Heart left ventricle (tissue), 16 donors: ENCODE data around the gene ST6GALNAC5. TPM values are rescaled to one million over a fixed set of nuclear protein-coding genes. Genes with fewer than 3 reads are reported as not detected.

Experiments
- ATAC-seq, 4 donors: fragments of 200-7000 bp; cut with Tn5 transposase; one replicate each; pipeline ENCODE4 v1.9.1; 2020 to 2022; ENCODE audit warnings: moderate library complexity in 4 of 4, mild to moderate bottlenecking in 3 of 4, moderate number of reproducible peaks in 1 of 4
- DNase-seq, 5 donors: peaks; one replicate each; pipeline ENCODE4 v3.0.0-alpha.2; 2020
- H3K27ac ChIP-seq, 12 donors: fragments of 200-600 bp; sonication (generic) in 4 of 12; one replicate each; pipeline versions ENCODE4 v1.5.0 to v1.8.0; 2016 to 2022; ENCODE audit warnings: mild to moderate bottlenecking in 2 of 12
- H3K27me3 ChIP-seq, 9 donors: fragments of 200-600 bp; sonication (generic) in 2 of 9; one replicate each; pipeline versions ENCODE4 v1.5.1 to v1.8.0; 2016 to 2022; ENCODE audit warnings: mild to moderate bottlenecking in 3 of 9
- H3K36me3 ChIP-seq, 9 donors: fragments of 200-600 bp; sonication (generic) in 2 of 9; one replicate each; pipeline versions ENCODE4 v1.5.0 to v1.8.0; 2018 to 2022; ENCODE audit warnings: mild to moderate bottlenecking in 2 of 9
- H3K4me1 ChIP-seq, 12 donors: fragments of 200-600 bp; sonication (generic) in 4 of 12; one replicate each; pipeline versions ENCODE4 v1.5.0 to v1.8.0; 2016 to 2022; ENCODE audit warnings: mild to moderate bottlenecking in 3 of 12
- H3K4me3 ChIP-seq, 12 donors: fragments of 200-600 bp; sonication (generic) in 4 of 12; one replicate each; pipeline versions ENCODE4 v1.5.0 to v1.8.0; 2017 to 2022; ENCODE audit warnings: mild to moderate bottlenecking in 9 of 12, moderate library complexity in 4 of 12
- H3K9me3 ChIP-seq, 12 donors: fragments of 200-600 bp; sonication (generic) in 4 of 12; one replicate each; pipeline versions ENCODE4 v1.5.0 to v1.8.0; 2016 to 2022; ENCODE audit warnings: mild to moderate bottlenecking in 1 of 12
- CTCF ChIP-seq, 12 donors: fragments of 200-600 bp; sonication (generic) in 4 of 12; IDR thresholded peaks; one replicate each; pipeline versions ENCODE4 v1.5.0 to v1.8.0; 2018 to 2022; ENCODE audit warnings: antibody characterized with exemption in 12 of 12, mild to moderate bottlenecking in 5 of 12
- POLR2A ChIP-seq, 2 donors: fragments of 450-650 bp; IDR thresholded peaks; one replicate each; pipeline ENCODE4 v1.6.1; 2017; ENCODE audit warnings: antibody characterized with exemption in 2 of 2, mild to moderate bottlenecking in 2 of 2, moderate library complexity in 2 of 2
- WGBS, 4 donors: extraction: QIAGEN DNeasy Blood & Tissue Kit in 2 of 4; methylation state at CpG; one replicate each; pipeline versions ENCODE4 v1.1.5 to v1.1.7; 2013 to 2018; 5-methylcytosine and 5-hydroxymethylcytosine counted together
- intact Hi-C, 10 donors: fragments of 100-400 bp; cut with DNase I; formaldehyde crosslinking; loops; one replicate each; pipeline versions ENCODE4 v1.11.1 to v1.14.2; 2022
- polyA plus RNA-seq, 2 donors: library from polyadenylated mRNA; stranded (reverse); fragments of 200-250 nt; gene quantifications; one replicate each; pipeline ENCODE4 v1.2.3, GENCODE V29; 2013
- total RNA-seq, 9 donors: library from RNA; depleted of rRNA in 2 of 9; stranded (reverse); fragments of >200 nt in 2 of 9; fragmentation: NEBNext Ultra II Directional in 3 of 9; extraction: Animal tissue kit (Norgen Biotek cat#: 25700) in 3 of 9; gene quantifications; one replicate each; pipeline versions ENCODE4 v1.1.0 to v1.2.4, GENCODE V29; 2016 to 2023
- donor health status: ischemic (EF 13 %, LVEDD 7.1; RV severe dilation, severe dysfunction).
- donor health status: healthy with polysubstance abuse.
- donor health status: DM: no; HTN: yes; CAD: no.
- donor health status: DM: no; HTN: no; CAD: no.
- donor health status: ischemic (EF 25% LVEDD 6.9; RV normal size, moderate dysfunction).
- donor health status: ischemic (EF 25% LVEDD 5.7; RV mildly dilated, moderate dysfunction).
- donor health status: healthy.
- donor health status: DM: yes; HTN: yes; CAD: no.
- donor health status: ischemic (EF 35%, LVEDD 5.7; RV mildly dilated, moderate dysfunction).
- donor health status: nonischemic (EF 11% LVEDD 7.7; RV severe dilation, severe dysfunction).
- donor health status: DM: yes; HTN: yes; CAD: no.
- donor health status: PGD.
- donor health status: ischemic (EF 29% LVEDD 5.4; RV normal size, mild dysfunction).
- donor health status: nonischemic (EF 23%, LVEDD 6.1; RV moderate dilation, normal function).

The ST6GALNAC5 gene
- total and polyA plus RNA-seq, 11 donors = 0.14 to 0.83 (median 0.45) TPM; not detected in 2

- H3K36me3 ChIP-seq = no peaks in the 10 kb centered on the region
- no peak for DNase-seq
- H3K27ac ChIP-seq = no peak overlapping the region
- H3K4me3 ChIP-seq = no peak overlapping the region
- H3K9me3 ChIP-seq = peaks cover 0 to 6% (median 0%) of the 10 kb centered on the region in 12 donors
- no peak for TF ChIP-seq CTCF (IDR thresholded peaks at IDR 0.05)
- TF ChIP-seq POLR2A (IDR thresholded peaks at IDR 0.05) = no peak
- no peaks in the 10 kb centered on the region for H3K27me3 ChIP-seq
- WGBS, 4 donors = 71 to 81% (median 75%) methylated on average over 1 of the region's 1 CpG
- intact Hi-C loops = no loop called here
- ATAC-seq = no peak
- no peaks in the 10 kb centered on the region for H3K4me1 ChIP-seq
These were observed 34.1 kb upstream of the ST6GALNAC5 start for GRCh38 chr1:76833151-76833550.

DNA sequence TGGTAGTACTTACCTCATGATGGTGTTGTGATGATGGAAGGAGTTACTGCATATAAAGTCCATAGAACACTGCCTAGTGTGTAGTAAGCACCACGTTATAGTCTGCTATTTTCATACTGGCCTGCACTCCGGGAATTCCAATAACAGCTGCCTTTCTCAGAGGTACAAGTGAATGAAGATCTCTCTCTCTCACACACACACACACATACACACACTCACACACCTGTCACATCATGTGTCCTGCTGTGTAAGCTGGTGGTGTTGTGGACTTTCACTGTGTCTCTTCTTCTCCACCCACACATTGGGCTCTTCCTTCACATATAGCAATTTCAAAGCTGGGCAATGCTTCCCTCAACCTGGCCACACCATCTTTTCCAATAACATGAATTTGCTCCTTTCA is 33.4 kb upstream of the ST6GALNAC5 start:
- no peak for DNase-seq
- Histone ChIP-seq H3K36me3 (no peaks in the 10 kb centered on the region), H3K4me3 (no peak overlapping the region), H3K9me3 (peaks cover 0 to 6% (median 0%) of the 10 kb centered on the region in 12 donors), H3K4me1 (no peaks in the 10 kb centered on the region), H3K27me3 (no peaks in the 10 kb centered on the region), H3K27ac (no peak overlapping the region)
- no peak for TF ChIP-seq POLR2A (IDR thresholded peaks at IDR 0.05)
- TF ChIP-seq CTCF (IDR thresholded peaks at IDR 0.05) = no peak
- ATAC-seq = no peak
- intact Hi-C loops = no loop called here
- 81 to 85% (median 83%) methylated on average over 2 of the region's 2 CpGs for WGBS, 4 donors

GRCh38 chr1:76835203-76835602 is 32.1 kb upstream of the ST6GALNAC5 start:
- intact Hi-C loops = no loop called here
- Histone ChIP-seq H3K27me3 (no peaks in the 10 kb centered on the region), H3K4me1 (no peaks in the 10 kb centered on the region), H3K9me3 (peaks cover 0 to 6% (median 0%) of the 10 kb centered on the region in 12 donors), H3K4me3 (no peak overlapping the region), H3K27ac (no peak overlapping the region), H3K36me3 (no peaks in the 10 kb centered on the region)
- ATAC-seq (no peak), DNase-seq (no peak)
- no peak for TF ChIP-seq POLR2A (IDR thresholded peaks at IDR 0.05)

GRCh38 chr1:76840278-76840677 is 27.0 kb upstream of the ST6GALNAC5 start:
- no peaks in the 10 kb centered on the region for H3K27me3 ChIP-seq
- no peak for ATAC-seq
- H3K36me3 ChIP-seq = no peaks in the 10 kb centered on the region
- intact Hi-C loops = loop anchor here in 1 of 10 donors (10.0 kb wide), 1 partner anchor 65 kb away; no protein-coding TSS in a partner anchor
- no peaks in the 10 kb centered on the region for H3K4me1 ChIP-seq
- WGBS, 4 donors = 91 to 95% (median 93%) methylated on average over 2 of the region's 2 CpGs
- no peak for DNase-seq
- H3K9me3 ChIP-seq = peaks cover 0 to 4% (median 0%) of the 10 kb centered on the region in 12 donors
- no peak overlapping the region for H3K4me3 ChIP-seq
- no peak overlapping the region for H3K27ac ChIP-seq
- TF ChIP-seq CTCF (IDR thresholded peaks at IDR 0.05) (no peak), POLR2A (IDR thresholded peaks at IDR 0.05) (no peak)

DNA sequence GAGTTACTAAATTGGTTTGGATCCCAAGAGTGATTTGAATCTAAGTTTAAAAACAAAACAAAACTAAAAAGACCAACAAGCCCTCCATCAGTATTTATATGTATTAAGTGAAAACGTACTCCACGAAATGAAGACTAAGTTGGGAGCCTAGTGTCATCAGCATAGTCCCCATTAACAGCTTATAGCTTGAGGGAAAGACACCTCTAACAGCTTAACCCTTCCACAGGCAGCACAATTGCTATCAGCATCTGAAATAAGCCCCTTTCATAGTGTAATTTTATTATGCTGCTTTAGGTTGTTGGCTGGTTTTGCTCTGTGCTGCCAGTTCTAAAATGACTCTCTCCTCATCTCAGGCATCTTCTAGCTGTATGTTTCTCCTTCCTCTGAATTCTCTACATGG is 25.8 kb upstream of the ST6GALNAC5 start:
- H3K9me3 ChIP-seq = peaks cover 0 to 4% (median 0%) of the 10 kb centered on the region in 12 donors
- H3K27ac ChIP-seq = no peak overlapping the region
- no peak overlapping the region for H3K4me3 ChIP-seq
- 37 to 42% (median 39%) methylated on average over 2 of the region's 2 CpGs for WGBS, 4 donors
- no peak for TF ChIP-seq POLR2A (IDR thresholded peaks at IDR 0.05)
- no peak for TF ChIP-seq CTCF (IDR thresholded peaks at IDR 0.05)
- ATAC-seq = no peak
- H3K36me3 ChIP-seq = no peaks in the 10 kb centered on the region
- no peaks in the 10 kb centered on the region for H3K27me3 ChIP-seq
- no peak for DNase-seq
- intact Hi-C loops = loop anchor here in 1 of 10 donors (10.0 kb wide), 1 partner anchor 63 kb away; no protein-coding TSS in a partner anchor
- no peaks in the 10 kb centered on the region for H3K4me1 ChIP-seq
